Spleen (tissue), 7 donors: ENCODE data around the gene PLD5.

Experiments
- CTCF ChIP-seq, 11 experiments: fragments of 200-600 bp in 7 of 11; fragments of 450-650 bp in 4 of 11; sonication (generic) in 4 of 11; IDR thresholded peaks in 8 of 11; conservative IDR thresholded peaks in 3 of 11; 1 replicate in 7 of 11; 2 replicates in 4 of 11; pipeline versions ENCODE4 v1.4.0 to v1.8.0; 2016 to 2021; ENCODE audit warnings: antibody characterized with exemption in 11 of 11, inconsistent platforms in 4 of 11, mild to moderate bottlenecking in 1 of 11
- POLR2A ChIP-seq, 3 donors: fragments of 450-650 bp; IDR thresholded peaks; one replicate each; pipeline ENCODE4 v1.5.1; 2017; ENCODE audit warnings: antibody characterized with exemption in 3 of 3, mild to moderate bottlenecking in 1 of 3
- donor health status: DM: no; HTN: no; CAD: no; lungs with moderate emphysema.
- donor health status: DM: no; HTN: no; CAD: no.
- donor health status: DM: no; HTN: no; CAD: no.

- TF ChIP-seq CTCF (IDR thresholded peaks at IDR 0.05 in 8 of 11, conservative IDR thresholded peaks at IDR 0.05 in 3 of 11): no peak
- TF ChIP-seq POLR2A (IDR thresholded peaks at IDR 0.05): no peak
Observed at GRCh38 chr1:242201090-242201489, 323.4 kb downstream of the PLD5 start.
